GM23338 (cell line): ENCODE data around the gene FGF5. TPM values are rescaled to one million over a fixed set of nuclear protein-coding genes. Genes with fewer than 3 reads are reported as not detected.
A peak's percentile ranks its signal among the peaks of the same experiment; 100 is the strongest.

ENCODE experiments used
- ATAC-seq: fragments of 200-7000 bp; cut with Tn5 transposase; 3 replicates; pipeline ENCODE4 v1.9.1; 2020
- DNase-seq: peaks from one replicate; pipeline ENCODE4 v3.0.0-alpha.2; 2015; ENCODE audit warnings: low spot score
- H2AFZ ChIP-seq: fragments of 200-600 bp; sonication (generic); 2 replicates; pipeline ENCODE4 v1.8.0; 2016; ENCODE audit warnings: antibody characterized with exemption, mild to moderate bottlenecking, moderate library complexity
- H3F3A ChIP-seq: fragments of 200-600 bp; sonication (generic); replicated peaks from 2 replicates; pipeline ENCODE4 v1.8.0; 2017; ENCODE audit warnings: antibody characterized with exemption, mixed run types, low read depth
- H3K27ac ChIP-seq: fragments of 200-600 bp; sonication (generic); 2 replicates; pipeline ENCODE4 v1.6.1; 2016; ENCODE audit warnings: low read depth
- H3K27me3 ChIP-seq: fragments of 200-600 bp; sonication (generic); 2 replicates; pipeline ENCODE4 v1.8.0; 2016; ENCODE audit warnings: mild to moderate bottlenecking, mixed run types, moderate library complexity; ENCODE audit not compliant: insufficient read depth
- H3K36me3 ChIP-seq: fragments of 200-600 bp; sonication (generic); 2 replicates; pipeline ENCODE4 v1.8.0; 2016; ENCODE audit warnings: mild to moderate bottlenecking; ENCODE audit not compliant: insufficient read depth
- H3K4me1 ChIP-seq: fragments of 200-600 bp; sonication (generic); 2 replicates; pipeline ENCODE4 v1.8.0; 2016; ENCODE audit warnings: mild to moderate bottlenecking, moderate library complexity; ENCODE audit not compliant: insufficient read depth
- H3K4me2 ChIP-seq: fragments of 200-600 bp; sonication (generic); 2 replicates; pipeline ENCODE4 v1.7.1; 2017; ENCODE audit warnings: mixed run types
- H3K4me3 ChIP-seq: fragments of 200-600 bp; sonication (generic); 2 replicates; pipeline ENCODE4 v1.6.1; 2016; ENCODE audit warnings: mixed run types
- H3K79me2 ChIP-seq: fragments of 200-600 bp; sonication (generic); replicated peaks from 2 replicates; pipeline ENCODE4 v1.8.0; 2017; ENCODE audit warnings: mild to moderate bottlenecking; ENCODE audit not compliant: insufficient read depth
- H3K9me2 ChIP-seq: fragments of 200-600 bp; sonication (generic); 2 replicates; pipeline ENCODE4 v1.8.0; 2017; ENCODE audit not compliant: insufficient read depth
- H4K20me1 ChIP-seq: fragments of 200-600 bp; sonication (generic); replicated peaks from 2 replicates; pipeline ENCODE4 v1.8.0; 2017; ENCODE audit warnings: mild to moderate bottlenecking; ENCODE audit not compliant: insufficient read depth
- H3K27ac Mint-ChIP-seq: 2 replicates; pipeline ENCODE4 v1.8.0; 2020; ENCODE audit warnings: inconsistent platforms, mild to moderate bottlenecking, moderate library complexity, mixed read lengths
- H3K27me3 Mint-ChIP-seq: 3 replicates; pipeline ENCODE4 v1.8.0; 2022; ENCODE audit warnings: low read depth, mild to moderate bottlenecking, moderate library complexity, mixed read lengths, inconsistent platforms; ENCODE audit not compliant: insufficient read depth, poor library complexity
- H3K36me3 Mint-ChIP-seq: 3 replicates; pipeline ENCODE4 v1.8.0; 2021; ENCODE audit warnings: low read depth, mild to moderate bottlenecking, inconsistent platforms, moderate library complexity, mixed read lengths
- H3K4me1 Mint-ChIP-seq: 3 replicates; pipeline ENCODE4 v1.8.0; 2020; ENCODE audit warnings: mild to moderate bottlenecking, inconsistent platforms, mixed read lengths
- H3K4me3 Mint-ChIP-seq: 3 replicates; pipeline ENCODE4 v1.8.0; 2021; ENCODE audit warnings: moderate library complexity, mild to moderate bottlenecking, inconsistent platforms, mixed read lengths
- H3K9me3 Mint-ChIP-seq: 3 replicates; pipeline ENCODE4 v1.8.0; 2020; ENCODE audit warnings: moderate library complexity, mild to moderate bottlenecking, inconsistent platforms, mixed read lengths
- CTCF ChIP-seq, 2 experiments: fragments of 200-600 bp in 1 of 2; sonication (generic) in 1 of 2; conservative IDR thresholded peaks; 2 replicates each; pipeline versions ENCODE4 v1.5.1 to v1.6.1; 2016 to 2017; ENCODE audit warnings: antibody characterized with exemption in 2 of 2, low read depth in 2 of 2, mild to moderate bottlenecking in 2 of 2, moderate library complexity in 1 of 2
- EZH2 ChIP-seq: fragments of 200-600 bp; sonication (generic); IDR thresholded peaks from one replicate; pipeline ENCODE4 v1.8.0; 2017; ENCODE audit warnings: antibody characterized with exemption, mild to moderate bottlenecking, low read depth; ENCODE audit not compliant: unreplicated experiment
- EZH2phosphoT487 ChIP-seq: fragments of 200-600 bp; sonication (generic); IDR thresholded peaks from one replicate; pipeline ENCODE4 v1.8.1; 2018; ENCODE audit warnings: antibody characterized with exemption; ENCODE audit not compliant: unreplicated experiment
- REST ChIP-seq: IDR thresholded peaks from one replicate; pipeline ENCODE4 v1.6.1; 2018; ENCODE audit warnings: antibody characterized with exemption; ENCODE audit not compliant: unreplicated experiment
- STAT1 ChIP-seq: IDR thresholded peaks from one replicate; pipeline ENCODE4 v1.6.1; 2016; ENCODE audit warnings: antibody characterized with exemption; ENCODE audit not compliant: unreplicated experiment
- ZNF114 ChIP-seq: fragments of 250-450 bp; sonication (Bioruptor Pico); IDR thresholded peaks from 2 replicates; pipeline ENCODE4 v1.5.0; 2020; ENCODE audit warnings: mild to moderate bottlenecking, moderate library complexity
- ZNF331 ChIP-seq: fragments of 250-450 bp; sonication (Bioruptor Pico); IDR thresholded peaks from 2 replicates; pipeline ENCODE4 v1.5.0; 2020; ENCODE audit warnings: low read depth, mild to moderate bottlenecking, moderate library complexity
- polyA plus RNA-seq: library from polyadenylated mRNA; unstranded; fragments of >200 nt; fragmentation: Nextera tagmentation; extraction: Ambion mirVana; gene quantifications from 2 replicates; pipeline ENCODE4 v1.2.1, GENCODE V29; 2016
- total RNA-seq: library from RNA; depleted of rRNA; stranded (reverse); fragments of >200 nt; shearing (Covaris generic); gene quantifications from 2 replicates; pipeline ENCODE4 v1.2.3, GENCODE V29; 2014

Gene FGF5
- total and polyA plus RNA-seq, 2 experiments from 2014 or later: not detected

GRCh38 chr4:80261989-80262600 lies 4.4 kb upstream of the FGF5 start (continued):
- no peak for TF ChIP-seq ZNF114

DNA sequence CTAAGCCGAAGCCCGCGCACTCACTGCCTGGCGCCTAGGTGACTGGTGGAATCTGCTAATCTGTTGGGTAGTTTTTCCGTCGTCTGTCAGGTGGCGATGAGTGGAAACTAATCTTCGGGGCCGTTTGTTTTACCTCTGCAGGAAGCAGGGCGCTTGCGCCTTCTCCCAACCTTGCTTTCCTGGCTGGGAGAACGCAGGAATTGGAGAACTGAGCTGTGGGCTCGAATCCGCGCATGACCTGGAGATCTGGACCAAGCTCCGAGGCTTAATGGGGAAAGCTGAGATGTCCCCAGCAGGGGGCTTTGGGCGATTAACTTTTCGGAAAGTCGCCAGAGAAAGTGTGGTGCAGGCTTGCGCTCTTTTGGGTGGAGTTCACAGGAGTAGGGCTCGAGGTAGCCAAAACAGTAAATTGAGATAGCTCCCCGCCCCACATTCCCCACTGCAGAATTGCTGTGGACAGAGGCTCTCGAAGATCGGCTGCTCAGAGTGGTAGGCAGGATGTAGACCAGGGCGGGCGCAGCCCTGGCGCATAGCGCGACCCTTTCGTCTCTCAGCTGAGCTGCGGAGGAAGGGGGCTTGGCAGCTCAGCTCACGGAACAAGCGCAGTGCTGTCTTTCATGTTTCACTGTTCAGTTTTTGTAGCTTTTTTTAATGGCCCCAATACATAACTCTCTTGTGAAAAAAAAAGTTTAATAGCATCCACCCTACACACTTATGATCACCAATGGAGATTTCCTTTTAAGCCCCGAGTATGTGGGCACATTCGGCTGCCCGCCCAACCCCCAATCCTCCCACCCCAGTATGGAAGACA lies 2.7 kb upstream of the FGF5 start:
- Histone ChIP-seq H3K9me2 (no peaks in the 10 kb centered on the region), H3K36me3 (no peaks in the 10 kb centered on the region), H2AFZ (0 out of 2 replicates have a peak overlapping the region, but pooled peaks have one; percentile 83), H3K79me2 (no peaks in the 10 kb centered on the region), H3K4me3 (peak overlapping the region; percentile 57), H3K4me2 (peak overlapping the region; percentile 85), H3K27me3 (peaks cover 100% of the 10 kb centered on the region), H3F3A (0 out of 2 replicates have a peak, but pooled peaks cover 3% of the 10 kb centered on the region), H3K4me1 (peaks cover 30% of the 10 kb centered on the region), H3K27ac (no peak overlapping the region), H4K20me1 (peaks cover 44% of the 10 kb centered on the region)
- H3K4me1 Mint-ChIP-seq: peaks cover 55% of the 10 kb centered on the region
- TF ChIP-seq STAT1: no peak
- TF ChIP-seq EZH2: peak; percentile 91
- peak; percentile 49 for TF ChIP-seq EZH2phosphoT487
- TF ChIP-seq ZNF331 (CRISPR knock-in tag): no peak
- TF ChIP-seq REST: no peak
- peak in 1 of 2 experiments; percentile 2; a peak in 1 of 4 replicates for TF ChIP-seq CTCF (conservative IDR thresholded peaks at IDR 0.05; ENCODE audit: low read depth in 2 of 2)
- H3K27me3 Mint-ChIP-seq: peaks cover 83% of the 10 kb centered on the region
- H3K36me3 Mint-ChIP-seq: no peaks in the 10 kb centered on the region; the same call in 2 of the 3 replicates
- H3K27ac Mint-ChIP-seq: no peak overlapping the region
- peak overlapping the region; percentile 69 for H3K4me3 Mint-ChIP-seq
- H3K9me3 Mint-ChIP-seq: peaks cover 4% of the 10 kb centered on the region
- peak; percentile 15 for ATAC-seq
- peak; percentile 71 for DNase-seq
